T-cell (primary cell): Measurements from ENCODE around the gene AK8. TPM values are rescaled to one million over a fixed set of nuclear protein-coding genes. Genes with fewer than 3 reads are reported as not detected.

ENCODE experiments used
- ATAC-seq, 4 experiments: fragments of 200-7000 bp in 3 of 4; fragments of 150-1000 bp in 1 of 4; cut with Tn5 transposase; replicated peaks in 1 of 4; 1 replicate in 3 of 4; 2 replicates in 1 of 4; pipeline ENCODE4 v1.10.0; 2021; ENCODE audit warnings: moderate library complexity in 3 of 4, mild to moderate bottlenecking in 2 of 4, moderate number of reproducible peaks in 1 of 4
- CTCF ChIA-PET, 2 donors: fragments of 300-600 bp; sonication (Branson Sonifier 250); formaldehyde crosslinking; loops; one replicate each; lab custom pipeline; 2022; ENCODE audit warnings: antibody characterized with exemption in 2 of 2; lab: Charles Lee
- POLR2A ChIA-PET, 2 donors: fragments of 300-600 bp; sonication (Branson Sonifier 250); formaldehyde crosslinking; loops; one replicate each; lab custom pipeline; 2022; ENCODE audit warnings: antibody characterized with exemption in 2 of 2; lab: Charles Lee
- DNase-seq, 35 experiments: peaks; one replicate each; pipeline versions ENCODE4 v3.0.0 to v3.0.0-alpha.2; 2013 to 2023
- H3K27ac ChIP-seq: one replicate; pipeline ENCODE4 v1.5.1; 2013; ENCODE audit warnings: low read length
- H3K27me3 ChIP-seq, 2 experiments: replicated peaks in 1 of 2; 1 replicate in 1 of 2; 2 replicates in 1 of 2; pipeline versions ENCODE4 v1.6.1 to v1.7.0; 2013; ENCODE audit warnings: low read length in 1 of 2, mixed read lengths in 1 of 2; ENCODE audit not compliant: control insufficient read depth in 2 of 2, insufficient read depth in 2 of 2; ENCODE audit errors: extremely low read depth in 1 of 2
- H3K36me3 ChIP-seq, 2 donors: 1 replicate in 1 of 2; 2 replicates in 1 of 2; pipeline versions ENCODE4 v1.6.1 to v1.7.0; 2013; ENCODE audit warnings: low read length in 1 of 2; ENCODE audit not compliant: control insufficient read depth in 2 of 2, insufficient read depth in 1 of 2; ENCODE audit errors: extremely low read depth in 1 of 2
- H3K4me1 ChIP-seq, 2 experiments: 1 replicate in 1 of 2; 2 replicates in 1 of 2; pipeline versions ENCODE4 v1.6.1 to v1.7.0; 2013; ENCODE audit warnings: low read length in 2 of 2, mixed read lengths in 1 of 2; ENCODE audit not compliant: insufficient read depth in 2 of 2, control insufficient read depth in 1 of 2; ENCODE audit errors: extremely low read depth in 1 of 2
- H3K4me3 ChIP-seq, 2 donors: 1 replicate in 1 of 2; 2 replicates in 1 of 2; pipeline versions ENCODE4 v1.5.1 to v1.7.0; 2013; ENCODE audit warnings: mild to moderate bottlenecking in 2 of 2, low read length in 1 of 2, moderate library complexity in 1 of 2; ENCODE audit not compliant: control insufficient read depth in 1 of 2; ENCODE audit errors: extremely low read depth in 1 of 2
- H3K9me3 ChIP-seq: 2 replicates; pipeline ENCODE4 v1.7.0; 2013
- H3K27ac Mint-ChIP-seq, 2 donors: one replicate each; pipeline ENCODE4 v1.8.0; 2020 to 2021; ENCODE audit warnings: mild to moderate bottlenecking in 2 of 2, mixed read lengths in 2 of 2
- H3K27me3 Mint-ChIP-seq, 2 donors: one replicate each; pipeline ENCODE4 v1.8.0; 2021 to 2022; ENCODE audit warnings: mixed read lengths in 2 of 2
- H3K36me3 Mint-ChIP-seq: one replicate; pipeline ENCODE4 v1.8.0; 2021; ENCODE audit warnings: mixed read lengths
- H3K4me1 Mint-ChIP-seq, 3 donors: one replicate each; pipeline ENCODE4 v1.8.0; 2020 to 2022; ENCODE audit warnings: mixed read lengths in 3 of 3, mild to moderate bottlenecking in 1 of 3
- H3K4me3 Mint-ChIP-seq, 3 donors: one replicate each; pipeline ENCODE4 v1.8.0; 2020 to 2022; ENCODE audit warnings: mild to moderate bottlenecking in 3 of 3, mixed read lengths in 3 of 3, moderate library complexity in 3 of 3
- H3K9me3 Mint-ChIP-seq, 3 donors: one replicate each; pipeline ENCODE4 v1.8.0; 2020 to 2022; ENCODE audit warnings: mixed read lengths in 3 of 3
- WGBS: methylation state at CpG from one replicate; pipeline ENCODE4 v1.1.5; 2013; ENCODE audit warnings: missing lambda C conversion rate; ENCODE audit not compliant: insufficient coverage; 5-methylcytosine and 5-hydroxymethylcytosine counted together
- total RNA-seq, 35 experiments: library from RNA in 6 of 35; stranded (reverse) in 6 of 35; fragments of 120-200 nt in 1 of 35; gene quantifications; one replicate each; pipeline versions ENCODE4 v1.2.1 to v1.2.4 and lab custom pipeline; 2013 to 2026

AK8 gene
- total RNA-seq, 5 donors from 2014 or later (not counting 1 experiment from before 2014, with no cell fraction given): not detected

- Histone ChIP-seq H3K27ac (no peak overlapping the region), H3K4me3 (no peak overlapping the region), H3K36me3 (no peaks in the 10 kb centered on the region), H3K9me3 (no peaks in the 10 kb centered on the region), H3K27me3 (peaks cover 0 to 40% of the 10 kb centered on the region in 2 experiments), H3K4me1 (no peaks in the 10 kb centered on the region)
- POLR2A ChIA-PET: no interaction called here
- Mint-ChIP-seq H3K36me3 (no peaks in the 10 kb centered on the region), H3K4me1 (peaks cover 2 to 10% (median 6%) of the 10 kb centered on the region in 3 donors), H3K27me3 (peaks cover 0 to 26% of the 10 kb centered on the region in 2 donors), H3K27ac (no peak overlapping the region), H3K9me3 (no peaks in the 10 kb centered on the region), H3K4me3 (no peak overlapping the region)
- ATAC-seq (no peak), DNase-seq (no peak)
- CTCF ChIA-PET: no interaction called here
- 78% methylated on average over 24 of the region's 24 CpGs for WGBS
Measured at GRCh38 chr9:132857616-132858342, 20.3 kb downstream of the AK8 start.

GRCh38 chr9:132857031-132857430 lies 21.1 kb downstream of the AK8 start:
- no peaks in the 10 kb centered on the region for H3K36me3 ChIP-seq
- Mint-ChIP-seq H3K4me1 (peaks cover 2 to 10% (median 6%) of the 10 kb centered on the region in 3 donors), H3K9me3 (no peaks in the 10 kb centered on the region), H3K27me3 (peaks cover 0 to 22% of the 10 kb centered on the region in 2 donors), H3K4me3 (no peak overlapping the region), H3K36me3 (no peaks in the 10 kb centered on the region), H3K27ac (no peak overlapping the region)
- H3K27ac ChIP-seq: no peak overlapping the region
- DNase-seq (no peak), ATAC-seq (no peak)
- ChIA-PET POLR2A (no interaction called here), CTCF (no interaction called here)
- H3K4me1 ChIP-seq: no peaks in the 10 kb centered on the region
- no CpG with 5 or more reads among the region's 8 CpGs for WGBS
- no peaks in the 10 kb centered on the region for H3K9me3 ChIP-seq
- peaks cover 0 to 36% of the 10 kb centered on the region in 2 experiments for H3K27me3 ChIP-seq
- no peak overlapping the region for H3K4me3 ChIP-seq

GRCh38 chr9:132855904-132856303 lies 22.2 kb downstream of the AK8 start:
- ATAC-seq (no peak), DNase-seq (no peak)
- WGBS: 77% methylated on average over 2 of the region's 5 CpGs
- no peaks in the 10 kb centered on the region for H3K9me3 Mint-ChIP-seq
- CTCF ChIA-PET: no interaction called here
- POLR2A ChIA-PET: no interaction called here
- Histone ChIP-seq H3K27ac (no peak overlapping the region), H3K27me3 (peaks cover 0 to 42% of the 10 kb centered on the region in 2 experiments), H3K4me1 (peaks cover 7 to 9% of the 10 kb centered on the region in 2 experiments), H3K9me3 (no peaks in the 10 kb centered on the region), H3K36me3 (no peaks in the 10 kb centered on the region), H3K4me3 (no peak overlapping the region)
- H3K27ac Mint-ChIP-seq: no peak overlapping the region
- H3K36me3 Mint-ChIP-seq: no peaks in the 10 kb centered on the region
- peaks cover 0 to 22% of the 10 kb centered on the region in 2 donors for H3K27me3 Mint-ChIP-seq
- H3K4me3 Mint-ChIP-seq: no peak overlapping the region
- H3K4me1 Mint-ChIP-seq: peaks cover 2 to 19% (median 9%) of the 10 kb centered on the region in 3 donors

- WGBS: 57% methylated on average over 10 of the region's 10 CpGs
Measured at GRCh38 chr9:132854832-132855231, 23.3 kb downstream of the AK8 start.

GRCh38 chr9:132853482-132853881 lies 24.6 kb downstream of the AK8 start:
- Histone ChIP-seq H3K36me3 (no peaks in the 10 kb centered on the region), H3K9me3 (no peaks in the 10 kb centered on the region), H3K4me1 (peaks cover 13 to 22% of the 10 kb centered on the region in 2 experiments), H3K4me3 (no peak overlapping the region), H3K27ac (no peak overlapping the region), H3K27me3 (peaks cover 0 to 37% of the 10 kb centered on the region in 2 experiments)
- WGBS: 100% methylated on average over 1 of the region's 4 CpGs
- Mint-ChIP-seq H3K27ac (no peak overlapping the region), H3K36me3 (no peaks in the 10 kb centered on the region), H3K4me1 (peaks cover 11 to 35% (median 21%) of the 10 kb centered on the region in 3 donors), H3K4me3 (no peak overlapping the region), H3K27me3 (peaks cover 0 to 18% of the 10 kb centered on the region in 2 donors), H3K9me3 (no peaks in the 10 kb centered on the region)
- ChIA-PET POLR2A (no interaction called here), CTCF (interaction anchor here in 1 of 2 donors (0.6 kb wide), 1 partner anchor 52 kb away, joined by 4 read pairs; no protein-coding TSS in a partner anchor)
- ATAC-seq: no peak
- no peak for DNase-seq

More at GRCh38 chr9:132854832-132855231, 23.3 kb downstream of the AK8 start:
- Histone ChIP-seq H3K4me3 (no peak overlapping the region), H3K27ac (no peak overlapping the region), H3K27me3 (peaks cover 0 to 41% of the 10 kb centered on the region in 2 experiments), H3K36me3 (no peaks in the 10 kb centered on the region), H3K9me3 (no peaks in the 10 kb centered on the region), H3K4me1 (peaks cover 10 to 11% of the 10 kb centered on the region in 2 experiments)
- Mint-ChIP-seq H3K27ac (no peak overlapping the region), H3K27me3 (peaks cover 0 to 20% of the 10 kb centered on the region in 2 donors), H3K36me3 (no peaks in the 10 kb centered on the region), H3K9me3 (no peaks in the 10 kb centered on the region), H3K4me3 (no peak overlapping the region), H3K4me1 (peaks cover 5 to 25% (median 13%) of the 10 kb centered on the region in 3 donors)
- CTCF ChIA-PET: no interaction called here
- ATAC-seq (no peak), DNase-seq (no peak)
- POLR2A ChIA-PET: interaction anchor here in 1 of 2 donors (0.6 kb wide), 1 partner anchor 18 kb away, joined by 4 read pairs; no protein-coding TSS in a partner anchor

GRCh38 chr9:132849185-132849706 lies 28.8 kb downstream of the AK8 start:
- H3K4me3 Mint-ChIP-seq: peak overlapping the region; percentile 63 to 71 (median 63)
- ChIA-PET POLR2A (interaction anchor here in 1 of 2 donors (0.6 kb wide), 1 partner anchor 1648 kb away, joined by 4 read pairs; no protein-coding TSS in a partner anchor), CTCF (interaction anchor here in 1 of 2 donors (0.6 to 1.0 kb wide), 2 partner anchors 53 to 325 kb away, joined by 4 to 5 read pairs; no protein-coding TSS in a partner anchor)
- no peaks in the 10 kb centered on the region for H3K36me3 Mint-ChIP-seq
- H3K9me3 ChIP-seq: no peaks in the 10 kb centered on the region
- peaks cover 0 to 14% of the 10 kb centered on the region in 2 experiments for H3K27me3 ChIP-seq
- peak overlapping the region; percentile 10 to 25 for H3K4me3 ChIP-seq
- H3K4me1 ChIP-seq: peaks cover 13 to 24% of the 10 kb centered on the region in 2 experiments
- peak in 3 of 4 experiments; percentile 19 to 72 (median 38) for ATAC-seq
- peaks cover 0 to 2% of the 10 kb centered on the region in 2 donors for H3K27me3 Mint-ChIP-seq
- no peaks in the 10 kb centered on the region for H3K9me3 Mint-ChIP-seq
- H3K27ac Mint-ChIP-seq: peak overlapping the region; percentile 58 to 84
- no peaks in the 10 kb centered on the region for H3K36me3 ChIP-seq
- H3K4me1 Mint-ChIP-seq: peaks cover 9 to 28% (median 16%) of the 10 kb centered on the region in 3 donors
- 38% methylated on average over 7 of the region's 12 CpGs for WGBS
- H3K27ac ChIP-seq: no peak overlapping the region
- peak in 9 of 35 experiments; percentile 1 to 40 (median 9) for DNase-seq
